ENCODE results near the gene ANTXR1.

GRCh38 chr2:69287544-69287943, 274.6 kb downstream of the ANTXR1 start:
- TF ChIP-seq, protein P1, sequence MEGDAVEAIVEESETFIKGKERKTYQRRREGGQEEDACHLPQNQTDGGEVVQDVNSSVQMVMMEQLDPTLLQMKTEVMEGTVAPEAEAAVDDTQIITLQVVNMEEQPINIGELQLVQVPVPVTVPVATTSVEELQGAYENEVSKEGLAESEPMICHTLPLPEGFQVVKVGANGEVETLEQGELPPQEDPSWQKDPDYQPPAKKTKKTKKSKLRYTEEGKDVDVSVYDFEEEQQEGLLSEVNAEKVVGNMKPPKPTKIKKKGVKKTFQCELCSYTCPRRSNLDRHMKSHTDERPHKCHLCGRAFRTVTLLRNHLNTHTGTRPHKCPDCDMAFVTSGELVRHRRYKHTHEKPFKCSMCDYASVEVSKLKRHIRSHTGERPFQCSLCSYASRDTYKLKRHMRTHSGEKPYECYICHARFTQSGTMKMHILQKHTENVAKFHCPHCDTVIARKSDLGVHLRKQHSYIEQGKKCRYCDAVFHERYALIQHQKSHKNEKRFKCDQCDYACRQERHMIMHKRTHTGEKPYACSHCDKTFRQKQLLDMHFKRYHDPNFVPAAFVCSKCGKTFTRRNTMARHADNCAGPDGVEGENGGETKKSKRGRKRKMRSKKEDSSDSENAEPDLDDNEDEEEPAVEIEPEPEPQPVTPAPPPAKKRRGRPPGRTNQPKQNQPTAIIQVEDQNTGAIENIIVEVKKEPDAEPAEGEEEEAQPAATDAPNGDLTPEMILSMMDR (IDR thresholded peaks at IDR 0.05) = no peak
- TF ChIP-seq POLR2A (IDR thresholded peaks at IDR 0.05) (no peak), EP300 (IDR thresholded peaks at IDR 0.05) (no peak)
